ENCODE measurements around the gene MTUS2. TPM values are rescaled to one million over a fixed set of nuclear protein-coding genes. Genes with fewer than 3 reads are reported as not detected.
"Not testable (repeated sequence)": the region's sequence is repeated elsewhere in the genome, so short reads cannot be mapped to it uniquely, and the experiment has no call there.

Gene MTUS2
- polyA plus RNA-seq, 3 donors: 0.03 to 7.4 TPM; not detected in 1

GRCh38 chr13:29379865-29380264 lies 559.7 kb downstream of the MTUS2 start:
- 0 to 29% (median 0%) methylated on average over 1 of the region's 1 CpG for WGBS, 3 donors
- H3K27ac ChIP-seq (ENCODE audit: low read depth, low read length): no peak overlapping the region

- H3K27ac ChIP-seq (ENCODE audit: low read depth, low read length): no peak overlapping the region
- WGBS, 3 donors: 92 to 98% (median 94%) methylated on average over 6 of the region's 6 CpGs
These were observed 561.9 kb downstream of the MTUS2 start for GRCh38 chr13:29382021-29382420.

GRCh38 chr13:29383476-29383875 lies 563.3 kb downstream of the MTUS2 start:
- no peak overlapping the region for H3K27ac ChIP-seq (ENCODE audit: low read depth, low read length)
- 72 to 90% (median 81%) methylated on average over 5 of the region's 5 CpGs for WGBS, 3 donors

GRCh38 chr13:29384466-29384865 lies 564.3 kb downstream of the MTUS2 start:
- 20 to 57% (median 33%) methylated on average over 3 of the region's 3 CpGs for WGBS, 3 donors

GRCh38 chr13:29384871-29385270 lies 564.7 kb downstream of the MTUS2 start:
- H3K27ac ChIP-seq (ENCODE audit: low read depth, low read length): no peak overlapping the region
- 81 to 96% (median 87%) methylated on average over 4 of the region's 4 CpGs for WGBS, 3 donors

More at GRCh38 chr13:29384466-29384865, 564.3 kb downstream of the MTUS2 start:
- H3K27ac ChIP-seq (ENCODE audit: low read depth, low read length): no peak overlapping the region

- WGBS, 3 donors: 74 to 90% (median 75%) methylated on average over 3 of the region's 3 CpGs
- no peak overlapping the region for H3K27ac ChIP-seq (ENCODE audit: low read depth, low read length)
These were observed 566.1 kb downstream of the MTUS2 start for GRCh38 chr13:29386246-29386645.

GRCh38 chr13:29390598-29390997 lies 570.5 kb downstream of the MTUS2 start:
- WGBS, 3 donors: 89 to 96% (median 93%) methylated on average over 9 of the region's 9 CpGs
- not testable (repeated sequence) for H3K27ac ChIP-seq (ENCODE audit: low read depth, low read length)

- H3K27ac ChIP-seq (ENCODE audit: low read depth, low read length): no peak overlapping the region
- 79 to 89% (median 84%) methylated on average over 2 of the region's 2 CpGs for WGBS, 3 donors
These were observed 576.3 kb downstream of the MTUS2 start for GRCh38 chr13:29396446-29396845.

GRCh38 chr13:29397265-29397664 lies 577.1 kb downstream of the MTUS2 start:
- 68 to 89% (median 78%) methylated on average over 3 of the region's 3 CpGs for WGBS, 3 donors
- H3K27ac ChIP-seq (ENCODE audit: low read depth, low read length): no peak overlapping the region

GRCh38 chr13:29402166-29402636 lies 582.1 kb downstream of the MTUS2 start:
- 26 to 39% (median 38%) methylated on average over 5 of the region's 5 CpGs for WGBS, 3 donors

GRCh38 chr13:29405401-29405800 lies 585.3 kb downstream of the MTUS2 start:
- WGBS, 3 donors: 81 to 84% (median 83%) methylated on average over 7 to 8 of the region's 8 CpGs

More at GRCh38 chr13:29402166-29402636, 582.1 kb downstream of the MTUS2 start:
- no peak overlapping the region for H3K27ac ChIP-seq (ENCODE audit: low read depth, low read length)

GRCh38 chr13:29411481-29411880 lies 591.3 kb downstream of the MTUS2 start:
- no peak overlapping the region for H3K27ac ChIP-seq (ENCODE audit: low read depth, low read length)
- WGBS, 3 donors: 74 to 94% (median 89%) methylated on average over 2 of the region's 2 CpGs

More at GRCh38 chr13:29405401-29405800, 585.3 kb downstream of the MTUS2 start:
- no peak overlapping the region for H3K27ac ChIP-seq (ENCODE audit: low read depth, low read length)

- WGBS, 3 donors: 70 to 74% (median 71%) methylated on average over 3 of the region's 3 CpGs
- H3K27ac ChIP-seq (ENCODE audit: low read depth, low read length): no peak overlapping the region
These were observed 597.9 kb downstream of the MTUS2 start for GRCh38 chr13:29418026-29418425.

- WGBS, 3 donors: 64 to 71% (median 66%) methylated on average over 3 of the region's 3 CpGs
- H3K27ac ChIP-seq (ENCODE audit: low read depth, low read length): no peak overlapping the region
These were observed 601.0 kb downstream of the MTUS2 start for GRCh38 chr13:29421118-29421517.

GRCh38 chr13:29422015-29422414 lies 601.9 kb downstream of the MTUS2 start:
- WGBS, 3 donors: 77 to 83% (median 79%) methylated on average over 5 of the region's 5 CpGs

GRCh38 chr13:29423050-29423449 lies 602.9 kb downstream of the MTUS2 start:
- no peak overlapping the region for H3K27ac ChIP-seq (ENCODE audit: low read depth, low read length)
- 95 to 97% (median 97%) methylated on average over 1 of the region's 1 CpG for WGBS, 3 donors

More at GRCh38 chr13:29422015-29422414, 601.9 kb downstream of the MTUS2 start:
- H3K27ac ChIP-seq (ENCODE audit: low read depth, low read length): no peak overlapping the region

- WGBS, 3 donors: 9 to 15% (median 14%) methylated on average over 3 of the region's 3 CpGs
- H3K27ac ChIP-seq (ENCODE audit: low read depth, low read length): no peak overlapping the region
These were observed 607.8 kb downstream of the MTUS2 start for GRCh38 chr13:29427937-29428309.

- no peak overlapping the region for H3K27ac ChIP-seq (ENCODE audit: low read depth, low read length)
- 2% methylated on average over 29 to 34 of the region's 34 CpGs for WGBS, 3 donors
These were observed 608.4 kb downstream of the MTUS2 start for GRCh38 chr13:29428310-29429181.

- WGBS, 3 donors: 81 to 86% (median 83%) methylated on average over 2 of the region's 2 CpGs
- no peak overlapping the region for H3K27ac ChIP-seq (ENCODE audit: low read depth, low read length)
These were observed 609.3 kb downstream of the MTUS2 start for GRCh38 chr13:29429286-29429900.

All from adipose tissue (tissue), 3 donors.